ENCODE results near the gene TMC3.

The TMC3 gene

GRCh38 chr15:81314378-81314777 is 59.6 kb downstream of the TMC3 start:
- no peak overlapping the region for H3K27ac Mint-ChIP-seq
- no peak overlapping the region for H3K4me3 Mint-ChIP-seq
- H3K4me1 Mint-ChIP-seq, result no peaks in the 10 kb centered on the region
- H3K27me3 Mint-ChIP-seq (ENCODE audit: low read depth), result peaks cover 4% of the 10 kb centered on the region
- peaks cover 21% of the 10 kb centered on the region for H3K36me3 Mint-ChIP-seq (ENCODE audit: low read depth)
- no peaks in the 10 kb centered on the region for H3K9me3 Mint-ChIP-seq
- no peak for TF ChIP-seq CTCF (IDR thresholded peaks at IDR 0.05; ENCODE audit: unreplicated experiment in 3 of 3)

GRCh38 chr15:81313686-81314085 is 60.3 kb downstream of the TMC3 start:
- peaks cover 21% of the 10 kb centered on the region for H3K36me3 Mint-ChIP-seq (ENCODE audit: low read depth)
- no peak overlapping the region for H3K27ac Mint-ChIP-seq
- no peaks in the 10 kb centered on the region for H3K4me1 Mint-ChIP-seq
- no peaks in the 10 kb centered on the region for H3K9me3 Mint-ChIP-seq
- peaks cover 4% of the 10 kb centered on the region for H3K27me3 Mint-ChIP-seq (ENCODE audit: low read depth)
- H3K4me3 Mint-ChIP-seq, result no peak overlapping the region
- no peak for TF ChIP-seq CTCF (IDR thresholded peaks at IDR 0.05; ENCODE audit: unreplicated experiment in 3 of 3)

- peaks cover 21% of the 10 kb centered on the region for H3K36me3 Mint-ChIP-seq (ENCODE audit: low read depth)
- H3K9me3 Mint-ChIP-seq, result no peaks in the 10 kb centered on the region
- peaks cover 6% of the 10 kb centered on the region for H3K27me3 Mint-ChIP-seq (ENCODE audit: low read depth)
- H3K4me3 Mint-ChIP-seq, result no peak overlapping the region
- no peaks in the 10 kb centered on the region for H3K4me1 Mint-ChIP-seq
- TF ChIP-seq CTCF (IDR thresholded peaks at IDR 0.05; ENCODE audit: unreplicated experiment in 3 of 3), result no peak
- H3K27ac Mint-ChIP-seq, result no peak overlapping the region
Observed at GRCh38 chr15:81312790-81313543, 61.0 kb downstream of the TMC3 start.

GRCh38 chr15:81311752-81312464 is 62.1 kb downstream of the TMC3 start:
- TF ChIP-seq CTCF (IDR thresholded peaks at IDR 0.05; ENCODE audit: unreplicated experiment in 3 of 3), result no peak
- no peaks in the 10 kb centered on the region for H3K4me1 Mint-ChIP-seq

GRCh38 chr15:81310480-81310879 is 63.5 kb downstream of the TMC3 start:
- Mint-ChIP-seq H3K36me3 (ENCODE audit: low read depth) (peaks cover 16% of the 10 kb centered on the region), H3K9me3 (no peaks in the 10 kb centered on the region), H3K4me1 (no peaks in the 10 kb centered on the region), H3K27me3 (ENCODE audit: low read depth) (peaks cover 12% of the 10 kb centered on the region), H3K27ac (no peak overlapping the region), H3K4me3 (no peak overlapping the region)
- TF ChIP-seq CTCF (IDR thresholded peaks at IDR 0.05; ENCODE audit: unreplicated experiment in 3 of 3), result no peak

More at GRCh38 chr15:81311752-81312464, 62.1 kb downstream of the TMC3 start:
- no peak overlapping the region for H3K27ac Mint-ChIP-seq
- H3K9me3 Mint-ChIP-seq, result no peaks in the 10 kb centered on the region
- peaks cover 8% of the 10 kb centered on the region for H3K27me3 Mint-ChIP-seq (ENCODE audit: low read depth)
- H3K4me3 Mint-ChIP-seq, result no peak overlapping the region
- H3K36me3 Mint-ChIP-seq (ENCODE audit: low read depth), result peaks cover 21% of the 10 kb centered on the region

Data from nephron (organoid).